Cardiac septum (tissue), 1 donor: ENCODE results near the gene TPD52L1. TPM values are rescaled to one million over a fixed set of nuclear protein-coding genes. Genes with fewer than 3 reads are reported as not detected.

Experiments
- DNase-seq: peaks from one replicate; pipeline ENCODE4 v3.0.0-alpha.2; 2020; ENCODE audit warnings: low spot score
- intact Hi-C: fragments of 100-400 bp; cut with DNase I; formaldehyde crosslinking; loops from one replicate; pipeline ENCODE4 v1.14.0; 2022
- total RNA-seq: library from RNA; stranded (reverse); fragmentation: NEBNext Ultra II Directional; extraction: Animal tissue kit (Norgen Biotek cat#: 25700); gene quantifications from one replicate; pipeline ENCODE4 v1.2.1, GENCODE V29; 2021
- donor health status: DM: no; HTN: no; CAD: no.

Gene TPD52L1
- total RNA-seq, 1 donor from 2014 or later, result 91.0 TPM

DNA sequence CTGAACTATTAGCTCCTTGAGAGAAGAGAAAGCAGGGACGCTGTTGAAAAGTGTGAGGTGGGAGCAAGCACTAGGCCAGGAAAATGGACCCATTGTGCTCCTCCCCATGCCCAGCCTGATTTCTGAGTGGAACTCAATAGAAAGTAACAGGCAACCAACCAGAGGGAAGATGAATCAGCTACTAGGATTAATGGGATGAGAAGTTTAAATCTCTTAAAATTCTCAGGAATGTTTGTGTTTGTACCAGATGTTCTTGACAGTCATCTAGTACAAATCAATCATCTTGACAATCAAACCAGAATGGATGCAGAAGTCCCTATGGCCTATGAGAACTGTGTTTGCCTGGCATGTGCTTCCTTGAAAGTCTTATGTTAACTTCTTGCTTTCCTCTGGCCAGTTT, 99.3 kb downstream of the TPD52L1 start:
- DNase-seq, result no peak
- intact Hi-C loops, result loop anchor here (5.0 kb wide), 1 partner anchor 39 kb away; no protein-coding TSS in a partner anchor

DNA sequence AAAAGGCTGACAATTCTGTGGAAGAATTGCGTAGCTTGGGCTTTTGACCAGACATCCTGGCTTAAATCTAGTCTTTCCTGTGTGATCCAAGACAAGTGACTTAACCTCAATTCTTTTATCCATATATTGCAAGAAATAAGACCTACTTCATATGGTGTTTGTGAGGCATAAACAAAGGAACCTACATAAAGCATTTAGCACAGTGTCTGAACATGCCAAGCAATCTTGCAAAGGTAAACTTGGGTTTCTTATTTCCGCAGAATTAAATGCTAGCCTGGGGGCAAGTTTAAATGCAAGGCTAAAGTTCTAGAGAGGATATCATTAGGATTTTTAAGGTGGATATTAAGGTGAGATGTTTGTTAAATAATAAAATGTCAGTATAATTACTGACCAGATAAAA, 100.3 kb downstream of the TPD52L1 start:
- intact Hi-C loops, result loop anchor here (5.0 kb wide), 1 partner anchor 38 kb away; no protein-coding TSS in a partner anchor
- DNase-seq, result no peak

DNA sequence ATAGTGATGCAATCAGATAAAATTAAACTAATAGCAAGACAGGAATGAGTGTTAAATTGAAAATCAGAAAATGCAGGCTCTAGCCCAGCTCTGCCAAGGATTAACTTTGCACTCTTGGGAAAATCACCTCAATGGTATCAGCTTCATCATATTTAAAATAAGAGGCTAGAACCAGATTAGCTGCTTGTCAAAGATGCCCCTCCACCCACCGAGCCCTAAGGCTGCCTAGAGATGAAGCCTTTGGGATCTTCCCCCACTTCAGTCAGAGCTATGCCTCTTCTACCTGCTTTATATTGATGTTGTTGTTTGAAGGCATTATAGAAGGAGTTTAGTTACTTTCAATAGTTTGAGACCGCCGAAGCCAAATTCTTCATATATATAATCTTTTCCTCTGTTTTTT, 100.7 kb downstream of the TPD52L1 start:
- DNase-seq, result no peak
- intact Hi-C loops, result loop anchor here (5.0 kb wide), 1 partner anchor 38 kb away; no protein-coding TSS in a partner anchor

DNA sequence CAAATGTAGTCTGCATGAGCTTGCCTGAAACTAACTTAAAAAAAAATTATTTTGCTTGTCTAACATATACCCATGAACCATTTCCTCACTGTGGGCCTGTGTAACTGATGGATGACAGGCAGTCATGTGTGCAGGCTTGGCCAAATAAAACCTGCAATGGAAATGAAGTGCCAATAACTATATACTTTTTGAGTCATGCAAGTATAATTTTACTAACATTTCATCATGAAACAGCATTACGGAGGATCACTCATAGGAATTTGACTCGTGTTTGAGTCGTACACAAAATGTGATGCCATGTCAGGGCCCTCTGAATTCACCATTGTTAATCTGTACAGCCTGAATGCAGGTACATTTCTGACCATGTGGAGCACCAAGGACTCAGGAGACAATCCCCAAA, 101.6 kb downstream of the TPD52L1 start:
- DNase-seq, result no peak
- intact Hi-C loops, result no loop called here

DNA sequence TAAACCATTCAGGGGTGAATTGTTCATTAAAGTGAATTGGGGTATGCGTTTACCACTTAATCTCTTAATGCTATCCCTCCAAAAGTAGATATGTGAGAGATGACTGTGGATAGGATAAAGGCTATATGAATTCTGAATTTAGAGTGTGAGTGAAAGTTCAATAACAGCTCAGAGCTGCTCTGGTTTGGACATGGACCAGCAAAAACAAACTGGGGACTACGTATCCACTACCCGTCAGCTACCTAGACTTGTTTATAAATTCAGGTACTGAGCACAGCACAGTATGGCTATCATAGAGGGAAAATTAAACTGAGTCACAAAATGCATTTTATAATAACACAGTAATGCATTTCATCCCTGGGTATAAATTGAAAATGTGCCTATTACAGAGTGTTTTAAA, 103.8 kb downstream of the TPD52L1 start:
- intact Hi-C loops, result no loop called here
- DNase-seq, result no peak

DNA sequence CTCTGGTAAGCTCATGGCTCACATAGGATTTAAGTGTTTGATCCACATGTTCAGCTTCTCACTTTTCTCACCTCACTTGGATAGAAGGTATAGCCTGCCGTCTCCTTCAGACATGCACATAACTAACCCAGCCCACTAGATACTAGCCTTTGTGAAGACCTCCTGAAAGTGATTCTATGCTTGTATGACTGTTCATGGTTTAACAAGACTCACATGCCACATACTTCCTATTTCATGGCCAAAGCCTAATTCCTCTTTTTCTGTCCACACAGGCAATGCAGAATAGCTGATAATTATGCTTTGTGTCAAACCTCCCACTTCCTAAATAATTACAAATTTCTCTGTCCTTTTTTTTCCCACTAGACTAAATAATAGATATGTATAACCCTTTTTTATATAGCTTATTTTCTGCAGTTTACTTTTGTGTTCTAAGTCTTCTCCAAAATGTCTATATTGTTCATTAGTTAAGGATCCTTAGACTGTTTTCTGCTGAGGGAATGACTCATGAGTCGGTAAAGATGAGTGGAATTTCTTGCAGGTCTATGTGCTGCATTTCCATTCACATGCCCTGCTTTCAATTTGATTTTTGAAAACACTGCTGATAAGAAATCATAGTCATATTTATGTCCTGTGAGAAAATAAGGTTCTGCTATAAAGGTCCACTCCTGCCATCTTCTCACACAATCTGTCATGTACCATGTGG, 105.2 kb downstream of the TPD52L1 start:
- no peak for DNase-seq
- intact Hi-C loops, result no loop called here

DNA sequence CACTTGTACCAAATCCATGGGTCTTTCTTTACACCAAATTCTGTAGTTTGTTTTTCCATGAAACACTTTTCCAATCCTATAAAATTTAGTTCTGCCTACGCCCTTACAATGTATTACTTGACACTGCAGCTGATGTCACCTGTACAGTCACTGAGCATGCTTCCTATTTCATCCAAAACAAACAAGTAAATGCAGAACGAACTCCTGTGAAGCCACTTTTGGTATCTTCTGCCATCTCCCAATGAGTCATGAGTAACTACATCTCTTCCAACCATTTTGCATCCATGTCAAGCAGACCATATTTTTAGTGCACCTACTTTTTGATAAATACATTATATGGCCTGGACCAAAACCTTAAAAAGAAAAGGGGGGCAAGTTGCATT, 105.8 kb downstream of the TPD52L1 start:
- no peak for DNase-seq
- intact Hi-C loops, result no loop called here

DNA sequence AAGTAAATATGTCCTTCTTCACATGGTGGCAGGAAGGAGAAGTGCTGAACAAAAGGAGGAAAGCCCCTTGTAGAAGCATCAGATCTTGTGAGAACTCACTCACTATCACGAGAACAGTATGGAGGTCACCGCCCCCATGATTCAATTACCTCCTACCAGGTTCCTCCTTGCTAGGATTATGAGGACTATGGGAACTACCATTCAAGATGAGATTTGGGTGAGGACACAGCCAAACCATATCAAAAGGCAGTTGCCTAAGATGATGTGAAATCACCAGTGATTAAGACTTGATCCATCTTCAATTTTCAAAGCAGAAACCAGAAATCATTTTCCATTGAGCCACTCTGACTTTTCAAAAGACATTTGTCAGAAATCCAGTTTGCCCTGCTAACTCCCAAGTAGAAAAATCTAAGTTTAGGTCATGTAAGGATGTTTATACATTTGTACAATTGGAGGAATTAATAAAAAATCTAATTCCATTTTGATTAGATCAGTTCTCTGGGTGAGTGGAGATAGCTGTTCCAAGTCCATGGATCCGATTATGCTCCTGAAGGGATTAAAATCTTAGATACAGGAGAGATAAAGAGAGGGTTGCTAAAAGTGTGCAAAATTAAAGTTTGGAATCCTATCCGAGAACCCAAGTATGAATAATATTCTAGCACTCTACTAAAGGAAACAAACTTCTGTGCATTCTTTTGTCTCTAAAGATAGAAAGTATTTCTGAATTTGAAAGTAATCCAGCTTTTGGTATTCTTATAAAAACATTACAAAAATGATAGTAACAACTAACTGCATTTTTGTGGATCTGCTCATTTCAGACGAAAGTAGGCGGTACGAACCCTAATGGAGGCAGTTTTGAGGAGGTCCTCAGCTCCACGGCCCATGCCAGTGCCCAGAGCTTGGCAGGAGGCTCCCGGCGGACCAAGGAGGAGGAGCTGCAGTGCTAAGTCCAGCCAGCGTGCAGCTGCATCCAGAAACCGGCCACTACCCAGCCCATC, 108.7 kb downstream of the TPD52L1 start:
- DNase-seq, result no peak
- intact Hi-C loops, result no loop called here

DNA sequence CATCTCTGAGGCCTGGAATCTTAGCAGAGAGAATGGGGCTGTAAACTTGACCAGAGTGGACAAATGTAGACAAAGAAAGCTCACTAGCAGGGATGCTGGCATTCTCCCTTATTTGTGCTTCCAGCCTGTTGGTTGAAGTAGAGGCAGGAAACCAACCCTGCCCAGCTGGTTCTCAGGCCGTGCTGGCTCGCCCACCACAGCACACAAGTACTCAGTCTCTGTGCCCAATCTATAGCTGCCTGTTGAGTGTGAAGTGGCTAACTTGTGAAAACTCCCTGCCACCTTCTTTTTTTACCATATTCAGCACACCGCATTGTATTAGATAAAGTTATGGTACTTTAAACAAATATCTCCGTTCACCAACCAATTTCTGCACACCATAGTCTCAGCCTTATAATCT, 110.9 kb downstream of the TPD52L1 start:
- DNase-seq, result no peak
- intact Hi-C loops, result no loop called here

DNA sequence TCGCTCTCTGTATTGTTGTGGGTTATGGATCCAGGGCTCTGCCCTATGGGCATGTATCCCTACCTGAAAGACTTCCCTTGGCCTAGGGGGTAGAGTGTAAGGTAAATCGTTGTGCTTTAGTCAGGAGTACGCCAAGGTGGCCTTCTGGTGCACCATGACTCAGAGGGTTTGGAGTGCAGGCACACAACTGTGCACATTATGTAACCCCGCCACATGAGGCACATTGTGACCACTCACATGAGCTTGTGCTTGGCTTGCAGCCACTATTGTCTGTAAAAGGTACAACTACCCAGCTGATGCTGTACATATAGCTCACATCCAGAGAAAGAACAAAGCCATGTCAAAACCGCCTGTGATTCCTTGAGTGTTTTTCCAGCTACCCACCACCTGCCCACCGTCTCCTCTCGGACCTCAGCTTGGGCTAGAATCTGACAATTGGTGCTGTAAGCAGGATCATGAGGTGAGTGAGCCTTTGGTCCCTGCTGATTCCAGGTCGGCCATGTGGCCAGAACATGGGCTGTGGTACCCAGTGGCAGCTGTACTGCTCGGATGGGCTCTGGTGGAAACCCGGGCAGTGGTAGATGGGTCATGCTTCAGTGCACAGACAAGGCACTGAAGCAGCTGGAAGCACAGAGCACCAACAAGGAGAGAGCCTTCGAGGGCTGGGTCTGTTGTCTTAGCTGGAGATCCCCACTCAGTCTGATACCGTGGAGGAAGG, 114.4 kb downstream of the TPD52L1 start:
- no peak for DNase-seq

DNA sequence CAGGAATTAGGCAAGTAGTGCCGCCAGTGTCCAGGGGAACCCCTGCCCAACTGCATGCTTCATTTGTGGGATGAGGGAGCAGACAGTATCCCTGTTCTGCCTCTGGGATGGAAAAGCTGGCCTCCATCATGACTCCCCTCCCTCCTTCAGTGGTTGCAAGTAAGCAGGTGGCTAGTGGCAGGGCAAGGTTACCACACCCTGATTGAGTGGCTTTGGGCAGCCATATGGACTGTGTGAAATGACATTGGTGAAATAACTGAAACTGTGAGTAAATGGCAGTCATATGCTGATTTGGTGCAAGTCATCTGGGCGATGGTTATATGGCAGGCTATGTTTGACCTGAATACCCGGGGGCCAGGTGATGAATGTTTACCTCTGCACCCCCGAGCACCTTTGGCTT, 115.2 kb downstream of the TPD52L1 start:
- no peak for DNase-seq
- intact Hi-C loops, result no loop called here

More for the DNA sequence above, 114.4 kb downstream of the TPD52L1 start:
- intact Hi-C loops, result no loop called here

DNA sequence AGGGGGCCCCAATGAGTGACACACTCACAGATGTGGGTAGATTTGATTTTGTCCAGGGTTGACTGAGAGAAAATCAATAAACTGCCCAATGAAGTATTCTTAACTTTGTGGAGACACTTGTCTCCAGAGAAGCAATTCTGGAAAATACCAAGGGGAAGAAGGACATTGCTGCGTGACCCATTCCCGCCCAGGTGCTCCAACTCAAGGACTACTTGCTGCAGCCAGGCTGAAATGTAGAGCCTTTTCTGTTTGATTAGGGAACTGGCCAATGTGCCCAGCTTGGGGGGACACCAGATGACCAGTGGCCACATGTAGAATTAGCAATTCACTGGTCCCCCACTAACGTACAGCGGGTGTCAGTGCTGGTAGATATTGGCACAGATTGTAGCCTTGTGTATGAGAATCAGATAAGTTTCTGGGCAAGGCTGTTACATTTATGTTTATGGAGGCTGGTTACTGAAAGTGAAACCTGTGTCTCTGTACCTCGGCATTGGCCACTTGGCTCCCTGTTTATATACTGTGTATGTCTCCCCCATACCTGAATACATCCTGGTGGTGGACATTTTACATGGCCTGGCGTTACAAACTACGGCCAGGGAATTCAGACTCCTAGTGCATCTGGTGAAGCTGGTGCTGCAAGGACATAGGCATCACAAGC, 115.9 kb downstream of the TPD52L1 start:
- DNase-seq, result no peak
- intact Hi-C loops, result no loop called here

DNA sequence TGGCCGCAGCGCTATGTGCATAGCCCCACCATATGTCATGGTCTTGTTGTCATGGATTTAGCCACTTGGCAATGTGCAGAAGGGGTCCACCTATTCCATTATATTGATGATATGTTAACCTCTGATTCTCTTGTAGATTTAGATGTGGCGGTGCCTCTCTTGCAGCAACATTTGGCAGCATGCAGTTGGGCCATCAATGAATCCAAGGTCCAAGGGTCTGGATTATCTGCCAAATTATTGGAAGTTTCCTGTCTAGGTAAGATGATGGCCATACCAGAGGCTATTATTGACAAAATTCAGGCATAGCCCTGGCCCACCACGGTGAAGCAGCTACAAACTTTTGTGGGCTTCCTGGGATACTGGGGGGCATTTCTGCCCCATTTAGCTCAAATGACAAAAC, 116.8 kb downstream of the TPD52L1 start:
- intact Hi-C loops, result no loop called here
- no peak for DNase-seq

DNA sequence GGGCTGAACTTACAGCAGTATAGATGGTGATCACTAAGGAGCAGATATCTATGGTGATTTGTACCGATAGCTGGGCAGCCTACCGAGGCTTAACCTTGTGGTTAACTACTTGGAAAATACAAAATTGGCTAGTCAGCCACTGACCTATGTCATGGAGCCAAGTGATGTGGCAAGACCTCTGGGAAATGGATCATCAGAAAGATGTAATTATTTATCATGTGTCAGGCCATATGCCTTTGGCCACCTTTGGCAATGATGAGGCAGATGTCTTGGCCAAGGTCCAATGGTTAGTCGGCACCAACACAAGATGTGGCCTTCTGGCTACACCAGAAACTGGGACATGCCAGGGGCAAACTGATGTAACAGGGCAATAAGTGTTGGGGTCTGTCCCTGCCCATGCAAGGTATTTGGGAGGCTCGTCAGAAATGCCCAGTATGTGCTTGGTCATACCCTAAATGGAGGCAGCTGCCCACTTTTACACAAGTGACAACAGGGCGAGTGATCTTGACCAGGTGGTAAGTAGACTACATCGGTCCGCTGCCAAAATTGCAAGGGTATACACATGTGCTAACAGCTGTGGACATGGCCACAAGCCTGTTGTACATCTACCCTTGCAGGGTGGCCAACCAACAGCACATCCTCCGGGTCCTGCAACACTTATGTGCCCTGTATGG, 118.0 kb downstream of the TPD52L1 start:
- intact Hi-C loops, result no loop called here
- DNase-seq, result no peak

DNA sequence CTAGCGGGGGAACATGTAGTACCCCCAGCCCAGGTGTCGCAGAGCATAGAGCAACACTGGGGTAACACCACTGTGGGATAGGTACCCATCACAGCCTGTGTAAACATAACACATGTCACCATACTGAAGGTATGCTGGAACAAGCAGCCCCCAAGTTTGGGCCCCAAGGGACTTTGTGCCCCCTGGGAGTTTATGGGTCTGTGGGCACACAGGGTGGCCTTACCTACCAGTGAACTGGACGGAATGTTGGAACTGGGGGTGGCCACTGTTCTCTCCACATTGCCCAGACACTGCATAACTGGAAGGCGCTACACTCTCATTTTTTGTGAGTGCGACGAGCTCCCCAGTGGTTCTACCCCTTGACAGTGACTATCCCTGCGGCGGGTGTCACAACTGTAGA, 119.7 kb downstream of the TPD52L1 start:
- no peak for DNase-seq
- intact Hi-C loops, result no loop called here

DNA sequence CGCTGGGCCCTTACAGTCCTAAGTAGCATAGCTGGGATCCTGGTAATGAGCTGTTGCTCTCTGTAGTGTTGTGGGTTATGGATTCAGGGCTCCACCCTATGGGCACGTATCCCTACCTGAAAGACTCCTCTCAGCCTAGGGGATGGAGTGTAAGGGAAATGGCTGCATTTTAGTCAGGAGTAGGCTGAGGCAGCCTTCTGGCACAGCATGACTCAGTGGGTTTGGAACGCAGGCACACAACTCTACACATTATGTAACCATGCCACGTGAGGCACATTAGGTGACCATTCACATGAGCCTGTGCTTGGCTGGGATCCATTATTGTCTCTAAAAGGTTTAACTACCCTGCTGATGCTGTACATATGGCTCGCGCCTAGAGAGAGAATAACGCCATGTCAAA, 120.4 kb downstream of the TPD52L1 start:
- intact Hi-C loops, result no loop called here
- no peak for DNase-seq

DNA sequence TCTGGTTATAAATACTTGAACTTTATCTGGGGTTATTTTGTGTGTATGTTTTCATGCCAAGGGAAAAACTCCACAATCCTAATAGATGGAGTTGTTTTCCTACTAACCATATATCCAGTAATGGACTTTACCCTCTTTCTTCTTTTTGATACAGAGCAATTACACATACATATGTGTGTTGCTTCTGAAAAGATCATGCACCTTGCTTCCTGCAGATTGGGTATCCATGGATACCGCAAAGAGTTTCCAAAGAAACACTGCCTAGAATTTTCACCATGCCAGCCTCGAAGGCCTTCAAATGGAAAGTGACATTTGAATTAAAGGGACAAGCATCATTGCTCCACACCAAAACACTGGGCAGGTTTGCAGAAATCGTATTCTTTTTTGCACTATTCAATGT, 121.4 kb downstream of the TPD52L1 start:
- intact Hi-C loops, result no loop called here
- DNase-seq, result no peak

DNA sequence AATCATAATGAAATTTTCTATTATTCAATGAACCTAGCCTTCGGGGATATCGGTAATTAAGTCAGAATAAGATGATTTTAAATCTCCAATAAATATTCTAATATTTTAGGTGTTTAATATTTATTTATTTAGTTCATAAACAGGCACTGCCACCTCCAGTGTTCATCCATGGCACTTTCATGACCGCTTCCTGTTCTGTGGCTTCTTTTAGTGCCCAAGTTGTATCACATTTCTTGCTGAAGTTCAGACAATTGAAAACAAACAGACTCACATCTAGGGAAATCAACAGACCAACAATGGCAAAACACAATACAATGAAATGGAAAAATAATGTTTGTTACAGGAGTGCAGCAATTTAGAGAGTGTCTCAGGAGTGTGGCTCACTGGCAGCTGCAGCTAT, 122.2 kb downstream of the TPD52L1 start:
- intact Hi-C loops, result no loop called here
- no peak for DNase-seq

DNA sequence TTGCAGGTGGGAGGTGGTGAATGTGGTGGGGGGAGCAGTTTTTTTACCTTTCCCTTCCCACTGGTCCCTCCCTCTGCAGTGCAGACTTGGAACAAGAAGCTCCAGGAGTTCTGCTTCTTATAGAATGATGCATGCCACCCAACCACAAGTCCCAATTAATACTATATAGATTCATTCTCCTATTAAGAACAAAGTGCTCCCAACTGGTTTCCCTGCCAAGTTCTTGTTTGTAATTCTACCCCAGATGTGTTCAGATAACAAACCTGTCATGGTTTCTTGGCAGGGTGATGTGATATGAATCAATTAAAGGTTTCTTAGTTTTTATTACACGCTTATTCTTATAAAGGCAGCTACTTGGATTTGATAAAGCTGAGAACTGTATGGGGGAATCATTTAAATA, 124.3 kb downstream of the TPD52L1 start:
- intact Hi-C loops, result no loop called here
- DNase-seq, result no peak
